Rectal smooth muscle tissue (tissue), 1 donor: ENCODE measurements around the gene ACAD11.

Experiments
- H3K27ac ChIP-seq: one replicate; pipeline ENCODE4 v1.7.0; 2013; ENCODE audit warnings: low read depth, low read length, inconsistent platforms
- H3K27me3 ChIP-seq: one replicate; pipeline ENCODE4 v1.7.0; 2013; ENCODE audit warnings: low read length; ENCODE audit not compliant: control insufficient read depth, insufficient read depth
- H3K36me3 ChIP-seq: one replicate; pipeline ENCODE4 v1.7.0; 2013; ENCODE audit warnings: low read length; ENCODE audit not compliant: control insufficient read depth, insufficient read depth
- H3K4me1 ChIP-seq: one replicate; pipeline ENCODE4 v1.7.0; 2013; ENCODE audit warnings: low read length; ENCODE audit not compliant: control insufficient read depth, insufficient read depth
- H3K4me3 ChIP-seq: one replicate; pipeline ENCODE4 v1.7.0; 2013; ENCODE audit warnings: low read length
- H3K9ac ChIP-seq: one replicate; pipeline ENCODE4 v1.7.0; 2013; ENCODE audit warnings: low read length

Gene ACAD11, protein sequence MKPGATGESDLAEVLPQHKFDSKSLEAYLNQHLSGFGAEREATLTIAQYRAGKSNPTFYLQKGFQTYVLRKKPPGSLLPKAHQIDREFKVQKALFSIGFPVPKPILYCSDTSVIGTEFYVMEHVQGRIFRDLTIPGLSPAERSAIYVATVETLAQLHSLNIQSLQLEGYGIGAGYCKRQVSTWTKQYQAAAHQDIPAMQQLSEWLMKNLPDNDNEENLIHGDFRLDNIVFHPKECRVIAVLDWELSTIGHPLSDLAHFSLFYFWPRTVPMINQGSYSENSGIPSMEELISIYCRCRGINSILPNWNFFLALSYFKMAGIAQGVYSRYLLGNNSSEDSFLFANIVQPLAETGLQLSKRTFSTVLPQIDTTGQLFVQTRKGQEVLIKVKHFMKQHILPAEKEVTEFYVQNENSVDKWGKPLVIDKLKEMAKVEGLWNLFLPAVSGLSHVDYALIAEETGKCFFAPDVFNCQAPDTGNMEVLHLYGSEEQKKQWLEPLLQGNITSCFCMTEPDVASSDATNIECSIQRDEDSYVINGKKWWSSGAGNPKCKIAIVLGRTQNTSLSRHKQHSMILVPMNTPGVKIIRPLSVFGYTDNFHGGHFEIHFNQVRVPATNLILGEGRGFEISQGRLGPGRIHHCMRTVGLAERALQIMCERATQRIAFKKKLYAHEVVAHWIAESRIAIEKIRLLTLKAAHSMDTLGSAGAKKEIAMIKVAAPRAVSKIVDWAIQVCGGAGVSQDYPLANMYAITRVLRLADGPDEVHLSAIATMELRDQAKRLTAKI

DNA sequence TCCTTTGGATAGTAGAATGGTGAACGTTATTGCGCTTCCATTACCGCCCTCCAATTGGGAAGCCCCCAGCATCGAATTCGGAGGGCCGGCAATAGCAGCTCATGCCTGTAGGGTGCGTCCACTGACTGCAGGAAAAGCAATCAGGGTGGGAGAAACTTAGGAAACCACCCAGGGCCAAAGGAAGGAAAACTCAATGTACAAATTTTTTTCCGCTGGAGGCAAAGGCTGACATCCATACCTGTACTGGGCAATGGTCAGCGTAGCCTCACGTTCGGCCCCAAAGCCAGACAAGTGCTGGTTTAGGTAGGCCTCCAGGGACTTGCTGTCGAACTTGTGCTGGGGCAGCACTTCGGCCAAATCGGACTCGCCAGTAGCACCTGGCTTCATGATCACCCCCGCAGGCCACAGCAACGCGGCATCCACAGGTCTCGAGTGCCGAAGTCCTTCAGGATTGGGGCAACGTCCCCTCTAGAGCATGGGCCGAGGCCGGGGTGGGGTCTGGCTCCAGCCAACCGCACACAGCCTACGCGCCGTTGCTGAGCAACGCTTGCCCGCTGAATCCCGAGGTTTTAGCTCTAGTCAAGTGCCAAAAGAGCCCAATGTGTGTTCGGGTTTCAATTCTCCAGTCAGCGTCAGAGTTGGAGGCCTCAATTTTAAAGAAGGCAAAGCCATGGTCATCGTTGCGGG is at the start of gene ACAD11:
TSS of gene ACAD11 (minus strand) at position 445 of the 687 bp plus-strand sequence. CDS start at position 387, 58 bp downstream.
- Histone ChIP-seq H3K36me3 (no peaks in the 10 kb centered on the region), H3K9ac (peak within 1 kb of the TSS; percentile 50), H3K27me3 (no peaks in the 10 kb centered on the region), H3K4me1 (peaks cover 5% of the 10 kb centered on the region), H3K27ac (peak within 1 kb of the TSS; percentile 91), H3K4me3 (peak within 1 kb of the TSS; percentile 94)

DNA sequence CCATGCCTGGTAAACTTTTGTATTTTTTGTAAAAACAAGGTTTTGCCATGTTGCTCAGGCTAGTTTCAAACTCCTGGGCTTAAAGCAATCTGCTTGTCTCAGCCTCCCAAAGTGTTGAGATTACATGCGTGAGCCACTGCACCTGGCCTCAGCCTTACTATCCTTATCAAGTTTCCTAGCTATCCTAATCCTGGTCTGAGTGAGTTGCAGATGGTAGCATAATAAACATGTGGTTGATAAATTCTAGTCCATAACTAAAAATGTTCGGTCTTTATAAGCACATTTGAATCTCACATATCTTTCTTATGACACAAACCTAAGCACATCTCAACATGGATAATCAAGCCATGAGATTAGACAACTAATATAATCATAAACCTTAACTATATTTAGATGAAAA is 44.1 kb upstream of the ACAD11 start:
- Histone ChIP-seq H3K4me1 (no peaks in the 10 kb centered on the region), H3K9ac (no peak overlapping the region), H3K27ac (no peak overlapping the region), H3K27me3 (no peaks in the 10 kb centered on the region), H3K4me3 (no peak overlapping the region), H3K36me3 (peaks cover 18% of the 10 kb centered on the region)

DNA sequence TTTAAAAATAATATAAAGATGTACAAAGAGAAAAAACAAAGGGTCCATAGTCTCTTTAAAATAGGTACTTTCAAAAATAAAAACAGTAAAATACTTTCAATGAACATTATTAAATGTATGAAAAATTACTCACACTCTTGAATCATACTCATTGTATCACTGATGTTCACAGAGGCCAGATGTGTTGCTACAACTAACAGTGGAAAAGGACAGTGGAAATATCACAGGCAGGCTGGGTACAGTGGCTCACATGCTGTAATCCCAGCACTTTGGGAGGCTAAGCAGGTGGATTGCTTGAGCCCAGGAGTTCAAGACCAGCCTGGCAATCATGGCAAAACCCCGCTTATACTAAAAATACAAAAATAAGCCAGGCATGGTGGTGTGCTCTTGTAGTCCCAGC is 35.8 kb upstream of the ACAD11 start:
- H3K27ac ChIP-seq = no peak overlapping the region
- H3K4me3 ChIP-seq = no peak overlapping the region
- no peak overlapping the region for H3K9ac ChIP-seq
- H3K36me3 ChIP-seq = peaks cover 13% of the 10 kb centered on the region
- H3K27me3 ChIP-seq = no peaks in the 10 kb centered on the region
- H3K4me1 ChIP-seq = no peaks in the 10 kb centered on the region

DNA sequence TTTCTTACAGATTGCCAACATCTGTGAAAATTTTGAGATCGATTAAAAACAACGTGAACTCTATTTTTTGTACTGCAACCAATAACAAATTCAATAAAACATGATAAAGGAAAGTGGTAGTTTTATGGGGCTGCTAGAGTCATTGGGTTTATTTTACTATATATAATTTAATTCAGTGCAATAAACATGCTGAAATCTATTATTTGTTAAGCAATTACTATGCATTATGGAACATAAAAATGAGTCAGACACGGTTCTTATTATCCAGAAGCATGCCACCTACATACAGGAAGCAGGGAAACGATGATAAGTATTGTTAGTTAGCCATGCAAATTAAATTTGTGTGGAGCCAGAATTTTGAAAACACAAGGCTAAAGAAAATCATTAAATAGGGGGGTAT is 35.4 kb upstream of the ACAD11 start:
- Histone ChIP-seq H3K4me1 (no peaks in the 10 kb centered on the region), H3K27me3 (no peaks in the 10 kb centered on the region), H3K36me3 (peaks cover 13% of the 10 kb centered on the region), H3K4me3 (no peak overlapping the region), H3K27ac (no peak overlapping the region), H3K9ac (no peak overlapping the region)

DNA sequence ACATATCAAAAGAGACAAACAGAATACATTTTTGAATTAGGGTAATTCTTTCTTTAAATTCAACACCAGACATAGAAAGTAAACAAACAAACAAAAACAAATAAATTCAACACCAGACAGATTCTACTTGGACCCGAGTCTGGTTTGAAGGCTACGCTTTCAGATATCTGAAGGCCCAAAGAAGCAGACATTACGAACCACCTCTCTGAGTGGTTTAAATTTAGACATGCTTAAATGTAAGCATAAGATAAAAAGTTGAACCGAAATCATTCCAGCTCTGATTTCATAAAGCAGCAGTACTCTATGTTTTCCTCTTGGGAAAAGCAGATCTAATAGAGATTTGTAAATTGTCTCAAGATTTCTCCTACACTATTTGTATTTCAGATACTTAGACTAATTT is 30.4 kb upstream of the ACAD11 start:
- H3K4me1 ChIP-seq = no peaks in the 10 kb centered on the region
- H3K27me3 ChIP-seq = no peaks in the 10 kb centered on the region
- H3K27ac ChIP-seq = no peak overlapping the region
- no peak overlapping the region for H3K4me3 ChIP-seq
- H3K36me3 ChIP-seq = peaks cover 22% of the 10 kb centered on the region
- H3K9ac ChIP-seq = no peak overlapping the region

DNA sequence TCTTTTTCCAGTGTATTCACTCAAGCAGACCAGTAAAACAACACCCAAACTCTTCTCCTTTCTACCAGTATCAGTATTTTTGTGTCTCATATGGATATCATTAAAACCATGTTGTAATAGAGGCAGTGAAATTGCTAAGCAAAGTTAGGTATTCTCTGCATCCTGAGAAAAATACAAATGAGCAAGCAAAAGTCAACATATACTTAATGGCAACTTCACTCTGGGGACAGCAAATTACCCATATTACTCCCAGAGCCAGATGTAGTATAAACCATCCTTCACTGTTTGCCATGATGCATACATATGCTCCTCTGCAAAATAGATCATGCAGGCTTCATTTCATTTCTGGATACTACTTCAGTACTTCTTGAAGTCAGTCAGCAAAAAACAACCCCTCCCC is 22.6 kb upstream of the ACAD11 start:
- H3K4me3 ChIP-seq = no peak overlapping the region
- H3K27me3 ChIP-seq = no peaks in the 10 kb centered on the region
- peaks cover 12% of the 10 kb centered on the region for H3K36me3 ChIP-seq
- H3K9ac ChIP-seq = no peak overlapping the region
- H3K27ac ChIP-seq = no peak overlapping the region
- no peaks in the 10 kb centered on the region for H3K4me1 ChIP-seq

DNA sequence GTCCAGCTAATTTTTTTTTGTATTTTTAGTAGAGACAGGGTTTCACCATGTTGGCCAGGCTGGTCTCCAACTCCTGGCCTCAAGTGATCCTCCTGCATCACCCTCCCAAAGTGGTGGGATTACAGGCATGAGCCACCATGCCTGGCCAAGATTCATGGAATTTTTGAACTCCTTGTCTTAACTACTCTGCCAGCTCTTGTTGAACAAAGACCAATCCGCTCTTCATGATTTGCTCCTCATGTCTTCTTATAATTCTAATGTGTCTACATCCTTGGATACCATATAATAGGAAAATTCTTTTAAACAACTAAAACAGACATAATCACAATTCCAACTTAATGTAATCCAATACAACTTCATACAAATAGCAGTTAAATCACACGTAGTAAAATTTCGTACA is 21.8 kb upstream of the ACAD11 start:
- no peak overlapping the region for H3K27ac ChIP-seq
- H3K4me1 ChIP-seq = no peaks in the 10 kb centered on the region
- no peaks in the 10 kb centered on the region for H3K27me3 ChIP-seq
- H3K36me3 ChIP-seq = peaks cover 12% of the 10 kb centered on the region
- H3K4me3 ChIP-seq = no peak overlapping the region
- H3K9ac ChIP-seq = no peak overlapping the region

DNA sequence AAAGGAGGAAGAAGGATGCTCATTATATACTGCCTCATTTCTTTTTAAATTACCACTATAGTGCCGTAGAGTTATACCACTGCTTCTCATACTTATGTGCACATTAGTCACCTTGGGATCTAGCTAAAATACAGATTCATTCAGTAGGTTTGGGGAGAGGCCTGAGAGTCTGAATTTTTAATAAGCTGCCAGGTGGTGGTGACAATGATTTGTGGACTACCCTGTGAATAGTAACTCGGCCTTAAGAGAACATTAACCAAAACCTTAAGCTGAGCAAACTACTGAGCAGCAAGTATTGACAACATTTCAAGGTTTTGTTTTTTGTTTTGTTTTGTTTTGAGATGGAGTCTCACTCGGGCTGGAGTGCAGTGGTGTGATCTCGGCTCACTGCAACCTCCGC is 20.3 kb upstream of the ACAD11 start:
- Histone ChIP-seq H3K4me1 (no peaks in the 10 kb centered on the region), H3K4me3 (no peak overlapping the region), H3K27me3 (no peaks in the 10 kb centered on the region), H3K9ac (no peak overlapping the region), H3K27ac (no peak overlapping the region), H3K36me3 (peaks cover 14% of the 10 kb centered on the region)

DNA sequence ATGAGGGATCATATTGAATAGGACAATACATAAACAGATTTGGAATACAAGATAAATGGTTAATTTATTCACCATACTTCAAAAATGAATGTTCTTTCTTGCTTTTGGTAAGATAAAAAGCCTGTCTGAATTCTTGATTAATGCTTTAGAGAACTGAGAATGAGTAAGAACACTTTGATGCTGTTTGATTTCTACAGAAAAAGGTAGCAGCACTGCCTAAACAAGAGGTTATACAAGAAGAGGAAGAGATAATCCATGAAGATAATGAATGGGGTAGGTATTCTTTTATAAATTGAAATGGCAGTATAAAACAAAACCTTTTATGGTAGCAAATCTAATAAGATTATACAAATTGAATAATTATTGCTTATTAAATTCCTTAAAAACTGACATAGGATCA is 15.8 kb upstream of the ACAD11 start:
- no peak overlapping the region for H3K9ac ChIP-seq
- H3K4me1 ChIP-seq = no peaks in the 10 kb centered on the region
- H3K27me3 ChIP-seq = no peaks in the 10 kb centered on the region
- no peak overlapping the region for H3K27ac ChIP-seq
- H3K36me3 ChIP-seq = peaks cover 8% of the 10 kb centered on the region
- no peak overlapping the region for H3K4me3 ChIP-seq

DNA sequence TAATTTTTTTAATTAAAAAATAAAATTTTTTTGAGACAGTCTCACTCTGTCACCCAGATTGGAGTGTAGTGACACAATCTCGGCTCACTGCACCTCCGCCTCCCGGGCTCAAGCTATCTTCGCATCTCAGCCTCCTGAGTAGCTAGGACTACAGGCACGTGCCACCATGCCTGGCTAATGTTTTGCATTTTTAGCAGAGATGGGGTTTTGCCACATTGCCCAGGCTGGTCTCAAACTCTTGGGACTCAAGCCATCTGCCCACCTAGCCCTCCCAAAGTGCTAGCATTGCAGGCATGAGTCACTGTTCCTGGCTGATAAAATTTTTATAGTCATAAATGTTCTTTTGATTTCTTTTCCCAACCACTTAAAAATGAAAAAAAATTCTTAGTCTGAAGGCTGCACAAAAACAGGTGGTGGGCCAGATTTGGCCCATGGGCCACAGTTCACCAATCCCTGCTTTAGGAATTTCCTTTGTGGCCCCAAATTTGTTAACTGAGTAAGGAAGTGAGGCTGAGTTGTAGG is 9.7 kb upstream of the ACAD11 start:
- H3K9ac ChIP-seq = no peak overlapping the region
- no peaks in the 10 kb centered on the region for H3K27me3 ChIP-seq
- no peak overlapping the region for H3K4me3 ChIP-seq
- H3K36me3 ChIP-seq = peaks cover 2% of the 10 kb centered on the region
- no peak overlapping the region for H3K27ac ChIP-seq
- H3K4me1 ChIP-seq = no peaks in the 10 kb centered on the region

DNA sequence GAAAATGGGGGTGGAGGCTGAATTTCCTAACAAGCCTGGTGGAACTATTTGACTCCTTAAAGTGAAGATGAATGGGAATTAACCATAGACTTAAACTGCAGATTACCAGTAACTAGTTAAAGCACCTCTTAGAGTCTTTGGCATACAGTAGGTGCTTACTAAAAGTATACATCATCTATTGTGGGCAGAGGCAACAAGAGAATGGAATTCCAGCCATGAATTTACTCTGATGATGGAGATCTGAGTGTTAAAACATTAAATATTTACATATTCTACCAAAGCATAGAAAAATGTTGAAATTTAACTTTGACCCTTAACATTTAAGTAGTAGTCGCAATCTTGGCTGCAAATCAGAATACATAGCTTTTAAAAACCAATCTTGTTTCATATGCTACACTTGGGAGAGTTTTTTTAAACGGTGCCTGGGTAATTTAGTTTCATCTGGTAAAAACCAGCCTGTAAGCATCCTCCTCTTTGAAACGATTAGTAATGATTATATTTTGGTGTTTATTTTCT is 5.7 kb upstream of the ACAD11 start:
- H3K4me1 ChIP-seq = peaks cover 3% of the 10 kb centered on the region
- no peak overlapping the region for H3K4me3 ChIP-seq
- no peak overlapping the region for H3K9ac ChIP-seq
- H3K27ac ChIP-seq = no peak overlapping the region
- H3K27me3 ChIP-seq = no peaks in the 10 kb centered on the region
- no peaks in the 10 kb centered on the region for H3K36me3 ChIP-seq

DNA sequence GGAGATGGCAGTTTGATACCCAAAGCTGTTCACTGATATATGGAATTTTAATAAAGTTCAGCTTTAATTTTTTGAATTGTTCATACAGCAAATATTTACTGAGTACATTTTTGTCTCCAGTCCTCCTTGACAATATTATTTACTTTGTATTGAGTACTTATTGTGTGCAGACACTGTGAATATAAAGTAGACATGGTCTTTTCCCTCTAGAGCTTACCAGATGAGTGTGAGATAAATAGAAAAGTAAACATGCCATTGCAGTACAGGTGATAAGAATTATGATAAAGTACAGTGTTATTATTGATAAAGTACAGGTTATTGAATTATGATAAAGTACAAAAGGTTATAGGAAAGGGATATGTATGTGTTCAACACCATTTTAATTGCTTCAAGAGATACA is 2.6 kb upstream of the ACAD11 start:
- Histone ChIP-seq H3K4me1 (peaks cover 5% of the 10 kb centered on the region), H3K9ac (no peak overlapping the region), H3K4me3 (no peak overlapping the region), H3K36me3 (no peaks in the 10 kb centered on the region), H3K27me3 (no peaks in the 10 kb centered on the region), H3K27ac (no peak overlapping the region)
